SKM-1 treated with dmso at 0.1 percent for 144 hours (cell line): ENCODE data around the gene GNAO1.

ENCODE experiments used
- DNase-seq: peaks from one replicate; lab custom pipeline; 2025; ENCODE audit not compliant: unreplicated experiment; lab: John Stamatoyannopoulos, UW

The GNAO1 gene

DNA sequence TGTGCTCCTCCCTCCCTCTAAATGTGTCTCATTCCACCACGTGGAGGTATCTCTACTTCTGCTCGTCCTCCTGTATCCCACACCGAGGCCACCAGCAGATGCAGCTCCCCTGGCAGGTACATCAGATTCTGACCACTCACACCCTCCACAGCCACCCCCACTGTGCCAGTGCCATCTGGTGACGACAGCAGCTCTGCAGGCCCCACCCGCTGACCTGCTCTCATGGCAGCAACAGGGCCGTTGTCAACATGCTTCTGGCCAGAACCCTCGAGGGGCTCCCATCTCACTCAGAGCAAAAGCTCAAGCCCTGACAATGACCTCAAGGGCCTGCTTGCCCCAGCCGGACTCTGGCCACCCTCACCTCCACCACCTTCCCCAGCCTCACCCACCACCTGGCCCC, 140.6 kb downstream of the GNAO1 start:
- DNase-seq, result no peak

DNA sequence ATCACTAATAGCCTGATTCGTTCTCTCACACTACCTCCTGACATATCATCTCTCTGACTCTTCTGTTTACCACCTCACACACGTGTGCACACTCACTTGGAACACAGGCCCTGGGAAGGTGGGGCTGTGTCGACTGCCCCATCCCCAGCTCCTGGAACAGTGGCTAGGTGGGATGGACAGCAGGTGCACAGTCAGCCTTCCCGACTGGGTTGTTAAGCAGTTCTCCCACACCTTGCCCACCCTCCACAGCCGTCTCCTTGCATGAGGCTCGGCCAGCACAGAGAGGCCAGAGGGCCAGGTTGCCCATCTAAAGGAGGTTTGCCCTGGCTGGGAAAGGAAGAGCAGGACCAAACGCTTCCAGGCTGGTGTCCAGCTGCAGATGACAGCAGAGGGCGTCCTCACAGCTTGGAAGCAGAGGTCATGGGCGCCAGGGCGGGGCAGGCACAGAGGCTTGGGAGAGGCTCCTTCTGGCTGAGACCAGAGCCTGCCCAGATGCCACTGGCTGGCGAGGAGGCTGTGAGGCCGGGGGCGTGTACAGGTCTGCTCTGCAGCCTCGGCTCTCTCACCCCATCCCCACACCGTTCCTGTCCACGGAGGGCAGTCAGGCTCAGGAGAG, 141.3 kb downstream of the GNAO1 start:
- DNase-seq, result no peak

DNA sequence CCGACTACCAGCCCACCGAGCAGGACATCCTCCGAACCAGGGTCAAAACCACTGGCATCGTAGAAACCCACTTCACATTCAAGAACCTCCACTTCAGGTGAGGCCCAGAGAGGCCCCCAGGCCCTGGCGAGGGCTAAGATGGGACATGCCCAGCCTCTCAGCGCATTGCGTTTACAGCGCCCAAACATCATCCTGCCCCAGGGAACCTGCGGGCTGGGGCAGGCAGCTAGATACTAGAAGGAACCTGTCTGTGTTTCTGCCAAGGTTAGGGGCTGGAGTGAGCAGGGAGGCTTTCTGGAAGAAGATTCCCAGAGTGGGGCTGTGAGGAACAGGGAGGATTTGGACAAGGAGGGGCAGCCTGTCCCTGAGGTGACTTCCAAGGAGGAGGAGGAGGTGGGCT, 143.5 kb downstream of the GNAO1 start:
- no peak for DNase-seq

DNA sequence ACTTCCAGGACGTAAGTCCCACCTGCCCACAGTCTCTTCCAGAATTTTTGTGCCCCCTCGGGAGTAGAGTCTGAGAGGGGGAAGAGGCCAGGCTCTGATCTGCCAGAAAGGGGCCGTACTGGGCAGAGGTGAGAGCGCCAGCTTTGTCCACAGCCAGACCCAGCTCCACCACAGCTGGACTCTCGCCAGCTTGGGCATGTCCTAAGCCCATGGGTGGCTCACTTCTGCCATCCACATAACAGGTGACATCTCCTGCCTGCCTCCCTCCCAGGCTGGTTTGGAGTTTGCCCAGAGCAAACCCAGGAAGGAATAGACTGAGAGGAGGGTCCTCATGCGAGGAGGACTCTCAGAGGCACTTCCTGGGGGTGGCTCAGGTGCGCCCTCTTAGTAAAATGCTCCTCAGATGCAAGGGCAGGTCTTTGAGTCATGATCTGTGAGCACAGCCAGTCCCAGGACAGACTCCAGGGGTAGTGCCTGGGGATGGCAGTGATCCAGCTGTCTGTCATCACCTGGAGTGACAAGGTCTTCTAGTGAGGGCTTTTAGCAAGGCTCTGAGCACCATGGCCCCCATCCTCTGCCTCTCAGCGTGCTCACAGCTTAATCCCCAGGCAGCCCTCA, 144.9 kb downstream of the GNAO1 start:
- DNase-seq, result no peak

DNA sequence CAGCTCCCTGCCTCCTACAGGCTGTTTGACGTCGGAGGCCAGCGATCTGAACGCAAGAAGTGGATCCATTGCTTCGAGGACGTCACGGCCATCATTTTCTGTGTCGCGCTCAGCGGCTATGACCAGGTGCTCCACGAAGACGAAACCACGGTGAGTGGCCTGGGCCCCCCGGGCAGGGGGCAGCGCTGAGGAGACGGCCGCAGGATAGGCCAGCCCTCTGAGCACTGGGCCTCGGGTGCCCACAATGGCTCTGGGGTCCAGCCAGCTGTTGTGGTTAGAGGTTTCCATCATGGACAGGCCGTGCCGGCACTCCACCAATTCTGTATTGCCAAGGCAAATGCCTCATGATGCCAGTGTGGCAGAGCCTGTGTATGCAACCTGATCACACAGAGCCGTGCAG, 145.4 kb downstream of the GNAO1 start:
- DNase-seq, result no peak

DNA sequence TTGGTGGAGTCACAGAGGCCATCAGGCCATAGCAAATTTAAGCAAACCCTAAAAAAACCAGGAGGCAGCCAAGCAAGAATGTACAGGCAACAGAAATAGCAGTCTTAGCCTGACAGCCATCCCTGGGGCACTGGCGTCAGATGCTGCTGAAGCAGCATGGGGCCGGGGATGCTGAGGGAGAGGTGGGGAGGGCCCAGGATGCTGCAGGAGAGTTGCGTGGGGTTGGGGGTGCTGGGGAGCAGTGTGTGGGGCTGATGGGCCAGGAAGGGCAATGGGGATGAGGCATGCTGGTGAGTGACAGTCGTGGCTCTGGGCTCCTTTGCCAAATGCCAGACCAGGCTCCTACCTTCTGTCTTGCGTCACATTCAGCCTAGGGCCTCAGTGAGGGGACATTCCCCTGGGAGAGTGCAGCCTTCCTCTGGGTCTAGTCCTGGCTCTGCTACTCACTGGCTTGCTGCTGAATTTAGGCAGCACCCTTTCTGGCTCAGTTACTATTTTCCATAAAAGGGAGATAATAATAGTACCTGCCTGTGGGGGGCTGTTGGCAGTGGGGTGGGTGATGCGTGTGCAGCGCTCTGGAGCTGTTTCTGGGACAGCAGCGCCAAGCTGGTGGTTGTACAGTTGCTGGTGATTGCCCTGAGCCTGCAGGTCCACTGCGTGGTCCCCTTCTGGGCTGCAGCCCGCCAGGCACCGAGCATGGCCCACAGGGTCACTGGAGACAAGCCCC, 146.0 kb downstream of the GNAO1 start:
- no peak for DNase-seq

DNA sequence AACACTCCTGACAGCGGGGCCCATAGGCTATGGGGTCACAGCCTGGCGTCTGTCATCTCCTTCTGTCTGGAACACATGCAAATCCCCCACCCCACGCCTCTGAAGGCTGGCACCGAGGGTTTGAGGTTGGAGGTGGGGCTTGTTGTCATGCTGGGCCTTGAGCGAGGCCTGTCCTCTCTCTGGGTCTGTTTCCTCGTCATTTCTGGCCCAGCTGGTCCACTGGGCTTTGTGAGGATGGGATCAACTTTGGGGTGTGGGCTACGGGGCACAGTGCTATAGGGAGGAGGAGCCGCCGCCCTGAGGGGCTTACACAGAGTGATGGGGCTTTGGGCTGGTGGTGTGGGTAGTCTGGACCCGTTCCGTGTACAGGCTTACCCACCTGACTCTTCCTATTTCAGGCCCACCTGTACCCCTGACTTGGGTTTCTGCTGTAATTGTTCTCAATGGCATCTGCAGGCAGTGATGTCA, 146.6 kb downstream of the GNAO1 start:
- DNase-seq, result no peak

DNA sequence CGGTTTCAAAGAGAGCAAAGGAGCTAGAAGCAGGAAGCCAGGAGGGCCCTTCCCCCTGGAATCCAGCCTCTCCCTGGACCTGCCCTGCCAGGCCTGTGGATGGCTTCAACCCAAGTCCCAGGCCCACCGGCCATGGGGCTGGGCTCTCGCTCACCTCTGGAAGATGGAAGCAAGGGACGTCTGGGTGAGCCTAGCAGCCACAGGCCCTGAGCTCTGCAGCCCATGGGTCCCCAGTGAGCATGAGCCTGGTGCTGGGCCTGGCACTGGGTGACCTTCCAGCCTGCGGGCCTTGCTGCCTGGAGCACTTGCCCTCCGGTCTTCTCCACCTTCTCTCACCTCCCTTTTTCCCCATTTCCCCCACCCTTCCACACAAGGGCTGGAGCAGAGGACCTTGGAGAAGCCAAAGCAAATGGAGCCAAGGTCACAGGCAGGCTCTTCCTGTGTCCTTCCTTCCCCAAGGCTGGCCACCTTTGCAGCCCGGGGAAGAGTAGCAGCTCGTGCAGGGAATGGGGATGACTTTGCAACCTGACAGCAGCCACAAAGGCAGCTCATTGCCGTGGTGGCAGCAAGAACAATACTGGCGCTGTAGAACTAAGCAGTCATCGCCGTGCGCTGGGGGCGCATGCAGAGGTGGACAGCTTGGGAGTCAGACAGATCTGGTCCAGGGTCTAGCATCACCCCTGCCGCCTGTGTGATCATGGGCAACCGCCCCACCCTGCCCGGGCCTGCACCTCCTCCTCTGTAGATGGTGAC, 147.5 kb downstream of the GNAO1 start:
- no peak for DNase-seq

DNA sequence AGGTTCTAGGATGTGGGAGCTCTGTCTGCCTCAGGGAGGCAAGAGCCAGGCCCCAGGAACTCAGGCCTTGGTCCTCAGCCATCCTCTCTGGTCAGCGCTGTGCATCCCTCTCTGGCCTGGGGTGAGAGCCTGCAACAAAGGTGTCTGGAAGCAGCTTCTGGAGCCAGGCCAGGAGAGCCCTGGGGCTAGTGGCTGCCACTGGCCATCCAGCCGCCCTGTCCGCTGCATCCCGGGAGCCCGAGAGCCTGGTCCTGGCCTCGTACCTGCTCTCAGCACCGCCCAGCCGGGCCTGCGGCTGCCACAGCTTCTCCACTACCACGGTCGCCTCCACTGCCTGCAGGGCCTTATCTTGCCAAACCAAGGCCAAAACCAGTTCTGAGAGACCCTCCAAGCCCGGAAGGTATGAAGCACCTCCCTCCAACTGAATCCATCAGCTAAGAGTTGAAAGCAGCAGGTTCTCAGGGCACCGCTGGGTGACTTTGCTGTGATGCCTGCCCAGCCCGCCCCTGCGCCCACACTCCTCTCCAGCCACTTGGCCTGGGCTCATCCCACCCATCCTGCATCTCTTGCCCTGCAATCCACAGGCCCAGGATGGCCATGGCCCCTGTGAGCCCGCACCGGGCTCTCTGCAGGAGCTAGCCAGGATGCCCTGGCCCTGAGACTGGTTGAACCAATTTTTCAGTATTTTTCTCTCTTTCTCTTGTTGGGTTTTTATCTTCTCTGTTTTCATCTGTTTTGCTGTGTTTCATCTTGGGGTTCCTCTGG, 148.3 kb downstream of the GNAO1 start:
- DNase-seq, result no peak

DNA sequence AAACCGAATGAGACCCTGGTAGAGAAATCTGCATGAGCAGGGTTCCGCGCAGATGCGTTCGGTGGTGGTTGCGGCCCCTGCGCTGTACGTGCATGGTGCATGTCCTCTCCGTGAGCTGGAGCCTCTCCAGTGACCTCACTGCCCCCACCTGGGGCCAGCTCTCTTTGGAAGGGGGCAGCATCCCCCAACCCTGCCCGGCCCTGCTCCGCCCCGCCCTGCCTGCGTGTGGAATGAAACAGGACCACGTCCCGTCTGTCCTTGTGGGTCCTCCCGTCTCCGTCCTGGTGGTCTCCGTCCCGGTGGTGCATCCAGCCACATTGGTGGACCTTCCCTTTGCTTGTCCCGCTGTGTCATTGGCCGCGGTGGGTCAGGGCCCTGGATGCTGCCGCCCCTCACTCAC, 149.1 kb downstream of the GNAO1 start:
- DNase-seq, result no peak

DNA sequence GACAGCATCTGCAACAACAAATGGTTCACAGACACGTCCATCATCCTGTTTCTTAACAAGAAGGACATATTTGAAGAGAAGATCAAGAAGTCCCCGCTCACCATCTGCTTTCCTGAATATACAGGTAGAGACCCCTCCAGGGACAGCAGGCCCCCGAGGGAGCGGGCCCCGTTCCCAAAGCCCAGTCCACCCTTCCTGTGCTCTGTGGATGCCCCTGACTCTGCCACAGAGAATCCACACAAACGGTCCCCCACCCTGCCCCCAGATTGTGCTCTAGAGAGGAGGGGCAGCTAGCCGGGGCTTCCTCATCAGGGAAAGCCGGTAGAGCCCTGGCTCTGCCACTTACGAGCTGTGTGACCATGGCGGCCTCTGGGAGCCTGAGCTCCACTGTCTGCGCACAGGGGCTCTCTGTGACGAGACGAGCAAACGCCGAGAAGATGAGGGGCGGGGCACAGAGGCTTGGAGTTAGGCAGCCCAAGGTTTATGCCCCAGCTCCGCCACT, 149.6 kb downstream of the GNAO1 start:
- DNase-seq, result no peak

DNA sequence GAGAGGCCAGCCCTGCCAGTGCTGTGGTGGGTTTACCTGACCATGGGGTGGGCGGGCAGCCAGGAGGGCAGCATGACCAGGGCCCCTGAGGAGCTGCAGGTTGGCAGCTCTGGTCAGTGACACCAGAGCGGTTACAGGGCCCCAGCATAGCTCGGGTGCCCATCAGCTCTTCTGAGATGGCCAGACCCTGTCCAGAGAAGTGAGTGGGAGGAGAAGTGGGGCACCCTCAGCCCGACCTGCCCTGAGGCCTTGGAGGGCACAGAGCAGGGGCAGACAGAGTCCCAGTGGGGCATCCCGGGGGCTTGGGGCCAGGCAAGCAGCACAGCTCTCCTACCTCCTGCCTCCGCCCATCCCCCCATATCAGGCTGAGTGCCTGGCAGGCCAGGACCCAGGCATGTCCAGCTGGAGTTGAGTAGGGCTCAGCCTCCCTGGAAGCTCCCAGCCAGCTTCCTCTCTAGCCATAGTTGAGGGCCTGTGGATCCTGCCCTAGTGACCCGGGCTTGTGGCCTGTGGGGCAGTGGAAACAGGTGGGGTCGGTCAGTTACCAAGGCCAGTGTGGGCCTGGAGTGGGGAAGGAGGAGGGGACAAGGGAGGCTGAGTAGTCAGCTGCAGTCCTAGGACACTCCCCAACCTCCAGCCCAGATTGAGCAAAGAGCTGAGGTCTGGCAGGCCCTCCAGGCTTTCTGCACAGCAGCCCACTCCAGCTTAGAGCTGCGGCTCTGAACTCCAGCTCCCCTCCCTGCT, 150.5 kb downstream of the GNAO1 start:
- DNase-seq, result no peak

DNA sequence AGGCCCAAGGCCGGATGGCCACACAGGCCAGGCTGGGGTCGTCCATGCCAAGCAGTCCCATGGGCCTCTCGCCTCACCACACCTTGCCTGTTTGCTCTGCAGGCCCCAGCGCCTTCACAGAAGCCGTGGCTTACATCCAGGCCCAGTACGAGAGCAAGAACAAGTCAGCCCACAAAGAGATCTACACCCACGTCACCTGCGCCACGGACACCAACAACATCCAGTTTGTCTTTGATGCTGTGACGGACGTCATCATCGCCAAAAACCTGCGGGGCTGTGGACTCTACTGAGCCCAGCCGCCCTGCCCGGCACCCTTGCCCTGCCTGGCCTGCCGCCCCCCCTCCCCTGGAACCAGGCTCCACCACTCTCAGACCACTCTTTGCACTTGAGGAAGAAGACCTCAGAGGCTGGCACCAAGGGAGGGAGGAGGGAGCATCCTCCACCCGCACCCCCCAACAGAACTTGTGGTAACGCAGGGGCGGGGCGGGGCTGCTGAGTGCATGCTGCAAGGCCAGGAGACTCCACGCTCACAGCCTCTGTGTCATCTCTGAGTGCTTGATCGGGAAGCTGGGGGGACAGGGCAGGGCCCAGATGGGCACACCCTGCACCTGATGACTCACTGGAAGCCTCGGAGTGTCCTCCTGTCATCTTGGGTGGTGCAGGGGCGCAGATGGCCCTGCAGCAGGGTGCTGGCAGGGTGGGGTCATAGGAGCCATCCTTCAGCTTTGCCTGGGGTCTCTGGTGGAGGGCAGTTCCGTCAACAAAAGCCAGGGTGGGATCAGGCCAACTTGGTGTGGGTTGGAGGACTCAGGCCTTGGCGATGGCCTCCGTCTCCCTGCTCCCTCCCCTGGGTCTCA, 152.6 kb downstream of the GNAO1 start:
- DNase-seq, result no peak

DNA sequence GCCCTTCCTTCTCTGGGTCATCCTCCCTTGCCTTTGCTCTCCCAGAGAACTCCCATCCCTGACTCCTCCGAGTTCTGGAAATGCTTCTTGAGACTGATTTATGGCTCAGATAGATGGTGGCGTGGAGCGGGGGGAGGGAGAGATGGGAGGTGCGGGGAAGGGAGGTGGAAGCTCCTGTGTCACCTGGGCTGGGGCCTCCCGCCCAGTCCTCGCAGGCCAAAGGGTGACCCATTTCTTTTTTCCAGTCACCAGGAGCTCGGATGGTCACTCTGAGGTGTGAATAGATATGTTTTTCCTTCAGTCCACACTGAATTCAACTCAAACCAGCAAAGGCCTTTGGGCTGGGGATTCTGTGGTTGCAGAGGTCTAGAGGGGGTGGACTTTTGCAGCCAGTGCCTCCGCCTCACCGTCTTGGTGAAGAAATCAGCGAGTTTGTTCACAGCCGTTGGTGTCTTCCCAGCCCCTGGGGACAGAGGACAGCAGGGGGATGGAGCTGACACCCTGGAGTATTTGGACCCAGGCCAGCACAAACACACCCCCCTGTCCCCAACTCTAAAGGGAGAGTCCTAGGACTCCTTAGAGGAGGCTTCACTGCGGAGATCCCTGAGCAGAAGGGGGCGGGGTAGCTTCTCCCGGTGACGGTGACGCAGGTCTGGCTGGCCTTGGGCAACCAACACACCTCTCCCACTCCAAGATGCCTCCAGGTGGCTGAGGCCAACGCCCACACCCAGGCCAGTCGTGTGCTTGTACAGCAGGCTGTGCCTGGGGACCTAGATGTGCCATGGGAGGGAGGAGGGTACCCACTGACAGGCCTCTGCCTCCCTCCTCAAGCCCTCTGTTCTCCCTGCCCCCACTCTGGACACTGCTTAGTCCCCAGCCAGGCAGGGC, 153.5 kb downstream of the GNAO1 start:
- no peak for DNase-seq

DNA sequence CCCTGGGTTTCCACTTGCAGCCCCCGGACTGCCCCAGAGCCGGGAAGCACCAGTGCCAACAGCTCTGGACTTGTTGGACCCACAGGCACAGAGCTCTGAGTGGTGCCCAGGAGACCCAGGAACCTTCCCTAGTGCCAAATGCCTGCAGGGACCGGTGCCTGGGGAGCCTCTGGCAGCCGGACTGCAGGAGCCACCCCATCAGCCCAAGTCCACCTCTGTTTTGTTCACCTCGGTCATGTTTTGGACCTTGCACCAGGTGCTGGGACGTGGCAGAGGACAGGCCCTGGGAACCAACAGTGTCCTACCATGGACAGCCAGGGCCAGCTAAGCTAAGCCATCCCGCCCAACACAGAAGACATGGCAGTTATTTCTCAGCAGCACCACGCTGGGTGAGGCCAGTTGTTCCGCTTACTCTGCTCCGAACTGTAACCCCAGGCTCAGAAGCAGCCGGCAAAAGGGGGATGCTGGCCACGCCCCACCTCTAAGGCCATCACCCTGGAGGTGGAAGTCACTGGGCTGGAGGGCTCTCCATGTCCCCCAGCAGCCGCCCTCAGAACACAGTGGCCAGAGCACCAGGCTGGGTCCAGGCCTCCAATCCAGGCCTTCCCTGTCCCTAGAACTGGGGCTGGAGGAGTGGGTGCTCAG, 154.2 kb downstream of the GNAO1 start:
- DNase-seq, result no peak

DNA sequence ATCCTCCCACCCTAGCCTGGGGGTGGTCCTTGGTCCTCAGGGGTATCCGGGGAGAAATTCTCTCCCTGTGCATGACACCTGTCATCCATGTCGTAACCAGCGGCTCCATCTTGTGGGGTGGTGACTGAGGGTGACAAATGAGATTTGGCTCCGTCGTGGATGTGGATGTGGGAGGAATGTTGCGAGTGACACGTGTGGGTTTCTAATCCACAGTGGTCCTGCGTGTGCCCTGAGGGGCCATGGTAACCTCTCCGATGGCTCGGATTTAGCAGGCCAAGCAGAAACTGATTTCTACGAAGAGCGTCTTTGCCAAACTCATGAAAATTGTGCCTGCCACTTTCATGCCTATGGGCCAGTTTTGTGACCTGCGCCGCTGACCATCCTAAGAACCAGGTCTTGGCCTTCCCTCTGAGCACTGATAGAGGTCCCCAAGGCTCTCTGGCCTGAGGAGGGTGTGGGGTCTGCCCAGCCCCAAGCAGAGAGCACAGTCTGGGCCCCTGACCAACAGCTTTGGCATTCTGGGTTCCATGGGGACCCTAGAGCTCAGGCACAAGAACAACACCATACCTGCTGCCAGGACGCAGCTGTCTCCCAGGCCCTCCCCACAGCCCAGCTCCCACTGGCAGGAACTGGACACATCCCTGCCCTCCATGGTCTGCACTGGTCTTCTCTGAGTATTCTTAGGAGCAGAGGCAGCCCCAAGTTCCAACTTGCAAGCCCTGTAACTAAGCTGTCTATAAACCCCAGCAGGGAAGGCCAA, 155.0 kb downstream of the GNAO1 start:
- DNase-seq, result no peak

DNA sequence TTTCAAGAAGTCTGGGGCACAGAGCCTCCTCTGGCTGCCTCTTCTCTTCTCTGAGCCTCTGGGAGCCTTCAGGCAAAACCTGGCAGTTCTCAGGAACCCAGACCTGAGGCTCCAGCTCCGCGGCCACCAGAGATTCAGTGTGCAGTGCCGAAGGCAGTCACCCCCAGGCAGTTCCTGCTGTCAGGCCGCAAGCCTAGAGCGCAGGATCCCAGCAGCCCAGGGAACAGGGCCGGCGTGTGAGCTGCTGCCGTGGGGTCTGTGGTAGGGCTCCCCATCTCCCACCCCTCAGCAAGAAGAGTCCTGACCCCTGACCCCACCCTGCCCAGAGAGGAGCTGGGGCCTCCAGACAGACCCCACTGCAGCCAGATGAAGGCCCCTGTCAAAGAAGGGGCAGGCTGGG, 155.9 kb downstream of the GNAO1 start:
- DNase-seq, result no peak
